T-cell (primary cell): Measurements from ENCODE around the gene PABPN1L. TPM values are rescaled to one million over a fixed set of nuclear protein-coding genes. Genes with fewer than 3 reads are reported as not detected.
A peak's percentile ranks its signal among the peaks of the same experiment; 100 is the strongest.

Source experiments
- ATAC-seq, 4 experiments: fragments of 200-7000 bp in 3 of 4; fragments of 150-1000 bp in 1 of 4; cut with Tn5 transposase; replicated peaks in 1 of 4; 1 replicate in 3 of 4; 2 replicates in 1 of 4; pipeline ENCODE4 v1.10.0; 2021; ENCODE audit warnings: moderate library complexity in 3 of 4, mild to moderate bottlenecking in 2 of 4, moderate number of reproducible peaks in 1 of 4
- CTCF ChIA-PET, 2 donors: fragments of 300-600 bp; sonication (Branson Sonifier 250); formaldehyde crosslinking; loops; one replicate each; lab custom pipeline; 2022; ENCODE audit warnings: antibody characterized with exemption in 2 of 2; lab: Charles Lee
- POLR2A ChIA-PET, 2 donors: fragments of 300-600 bp; sonication (Branson Sonifier 250); formaldehyde crosslinking; loops; one replicate each; lab custom pipeline; 2022; ENCODE audit warnings: antibody characterized with exemption in 2 of 2; lab: Charles Lee
- DNase-seq, 35 experiments: peaks; one replicate each; pipeline versions ENCODE4 v3.0.0 to v3.0.0-alpha.2; 2013 to 2023
- H3K27ac ChIP-seq: one replicate; pipeline ENCODE4 v1.5.1; 2013; ENCODE audit warnings: low read length
- H3K27me3 ChIP-seq, 2 experiments: replicated peaks in 1 of 2; 1 replicate in 1 of 2; 2 replicates in 1 of 2; pipeline versions ENCODE4 v1.6.1 to v1.7.0; 2013; ENCODE audit warnings: low read length in 1 of 2, mixed read lengths in 1 of 2; ENCODE audit not compliant: control insufficient read depth in 2 of 2, insufficient read depth in 2 of 2; ENCODE audit errors: extremely low read depth in 1 of 2
- H3K36me3 ChIP-seq, 2 donors: 1 replicate in 1 of 2; 2 replicates in 1 of 2; pipeline versions ENCODE4 v1.6.1 to v1.7.0; 2013; ENCODE audit warnings: low read length in 1 of 2; ENCODE audit not compliant: control insufficient read depth in 2 of 2, insufficient read depth in 1 of 2; ENCODE audit errors: extremely low read depth in 1 of 2
- H3K4me1 ChIP-seq, 2 experiments: 1 replicate in 1 of 2; 2 replicates in 1 of 2; pipeline versions ENCODE4 v1.6.1 to v1.7.0; 2013; ENCODE audit warnings: low read length in 2 of 2, mixed read lengths in 1 of 2; ENCODE audit not compliant: insufficient read depth in 2 of 2, control insufficient read depth in 1 of 2; ENCODE audit errors: extremely low read depth in 1 of 2
- H3K4me3 ChIP-seq, 2 donors: 1 replicate in 1 of 2; 2 replicates in 1 of 2; pipeline versions ENCODE4 v1.5.1 to v1.7.0; 2013; ENCODE audit warnings: mild to moderate bottlenecking in 2 of 2, low read length in 1 of 2, moderate library complexity in 1 of 2; ENCODE audit not compliant: control insufficient read depth in 1 of 2; ENCODE audit errors: extremely low read depth in 1 of 2
- H3K9me3 ChIP-seq: 2 replicates; pipeline ENCODE4 v1.7.0; 2013
- H3K27ac Mint-ChIP-seq, 2 donors: one replicate each; pipeline ENCODE4 v1.8.0; 2020 to 2021; ENCODE audit warnings: mild to moderate bottlenecking in 2 of 2, mixed read lengths in 2 of 2
- H3K27me3 Mint-ChIP-seq, 2 donors: one replicate each; pipeline ENCODE4 v1.8.0; 2021 to 2022; ENCODE audit warnings: mixed read lengths in 2 of 2
- H3K36me3 Mint-ChIP-seq: one replicate; pipeline ENCODE4 v1.8.0; 2021; ENCODE audit warnings: mixed read lengths
- H3K4me1 Mint-ChIP-seq, 3 donors: one replicate each; pipeline ENCODE4 v1.8.0; 2020 to 2022; ENCODE audit warnings: mixed read lengths in 3 of 3, mild to moderate bottlenecking in 1 of 3
- H3K4me3 Mint-ChIP-seq, 3 donors: one replicate each; pipeline ENCODE4 v1.8.0; 2020 to 2022; ENCODE audit warnings: mild to moderate bottlenecking in 3 of 3, mixed read lengths in 3 of 3, moderate library complexity in 3 of 3
- H3K9me3 Mint-ChIP-seq, 3 donors: one replicate each; pipeline ENCODE4 v1.8.0; 2020 to 2022; ENCODE audit warnings: mixed read lengths in 3 of 3
- WGBS: methylation state at CpG from one replicate; pipeline ENCODE4 v1.1.5; 2013; ENCODE audit warnings: missing lambda C conversion rate; ENCODE audit not compliant: insufficient coverage; 5-methylcytosine and 5-hydroxymethylcytosine counted together
- total RNA-seq, 35 experiments: library from RNA in 6 of 35; stranded (reverse) in 6 of 35; fragments of 120-200 nt in 1 of 35; gene quantifications; one replicate each; pipeline versions ENCODE4 v1.2.1 to v1.2.4 and lab custom pipeline; 2013 to 2026

Gene PABPN1L
- total RNA-seq, 5 donors from 2014 or later (not counting 1 experiment from before 2014, with no cell fraction given) = not detected

DNA sequence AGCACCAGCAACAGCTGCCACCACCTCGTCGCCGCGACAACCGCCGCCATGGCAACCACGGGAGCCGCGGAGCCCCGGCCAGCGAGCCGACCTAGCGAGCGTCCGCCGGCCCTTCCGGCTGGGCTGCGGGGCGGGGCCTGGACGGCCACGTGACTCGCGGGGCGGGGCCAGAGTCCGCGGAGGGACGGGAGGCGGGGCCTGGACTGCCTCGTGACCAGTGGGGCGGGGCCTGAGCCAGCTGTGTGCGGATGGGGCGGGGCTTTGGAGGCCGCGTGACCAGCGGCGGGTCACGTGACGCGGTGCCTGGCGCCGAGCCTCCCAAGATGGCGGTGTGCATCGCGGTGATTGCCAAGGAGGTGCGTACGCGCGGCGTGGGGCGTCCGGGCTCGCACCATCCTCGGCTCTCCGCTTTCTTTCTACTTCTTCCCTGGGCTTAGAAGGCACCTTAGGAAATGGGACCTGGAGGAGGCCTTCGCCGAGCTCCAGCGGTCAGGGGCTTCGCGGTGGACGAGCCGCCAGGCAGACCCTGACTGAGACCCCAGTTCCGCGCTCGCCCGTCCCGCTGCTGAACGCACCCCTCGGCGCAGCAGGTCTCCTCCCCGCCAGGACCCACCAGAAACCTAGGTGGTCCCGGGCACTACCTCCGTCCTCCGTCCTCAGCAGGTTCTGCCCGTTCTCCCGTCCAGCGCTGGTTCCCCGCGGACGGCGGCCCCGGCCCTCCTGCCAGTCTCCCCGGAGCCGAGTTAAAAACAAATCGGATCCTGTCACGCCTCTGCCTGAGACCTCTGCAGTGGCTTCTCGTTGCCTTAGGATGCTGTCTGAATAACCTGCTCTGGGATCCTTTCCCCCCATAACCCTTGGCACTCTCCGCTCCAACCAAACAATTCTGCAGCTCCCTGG, 9.4 kb downstream of the PABPN1L start, which contains the start of the genes GALNS and TRAPPC2L:
Gene GALNS (minus strand): TSS at position 120 of the 900 bp plus-strand sequence. CDS start 70 bp downstream, at position 50.
Gene TRAPPC2L (plus strand): TSS at position 300 of the 900 bp plus-strand sequence. CDS start 24 bp downstream, at position 324.
- Mint-ChIP-seq H3K36me3 (peaks cover 8% of the 10 kb centered on the region), H3K9me3 (no peaks in the 10 kb centered on the region), H3K27me3 (no peaks in the 10 kb centered on the region), H3K27ac (peak within 1 kb of the TSS; percentile 90 to 97), H3K4me3 (peak within 1 kb of the TSS; percentile 95 to 97 (median 97)), H3K4me1 (peaks cover 36 to 39% (median 37%) of the 10 kb centered on the region in 3 donors)
- Histone ChIP-seq H3K4me1 (peaks cover 12 to 38% of the 10 kb centered on the region in 2 experiments), H3K27me3 (no peaks in the 10 kb centered on the region), H3K4me3 (peak within 1 kb of the TSS; percentile 98 to 100), H3K36me3 (peaks cover 4 to 36% of the 10 kb centered on the region in 2 donors), H3K27ac (peak within 1 kb of the TSS; percentile 68), H3K9me3 (no peaks in the 10 kb centered on the region)
- ATAC-seq (peak; percentile 89 to 94 (median 92)), DNase-seq (peak; percentile 93 to 99 (median 97))
- WGBS = 1% methylated on average over 84 of the region's 87 CpGs
- POLR2A ChIA-PET = interaction anchor here in 1 of 2 donors (1.0 kb wide), 1 partner anchor 47 kb away, joined by 3 read pairs; no protein-coding TSS in a partner anchor
- CTCF ChIA-PET = interaction anchor here in 1 of 2 donors (0.6 to 1.3 kb wide), 4 partner anchors 13 to 357 kb away, joined by 3 to 6 read pairs (median 4); no protein-coding TSS in a partner anchor

DNA sequence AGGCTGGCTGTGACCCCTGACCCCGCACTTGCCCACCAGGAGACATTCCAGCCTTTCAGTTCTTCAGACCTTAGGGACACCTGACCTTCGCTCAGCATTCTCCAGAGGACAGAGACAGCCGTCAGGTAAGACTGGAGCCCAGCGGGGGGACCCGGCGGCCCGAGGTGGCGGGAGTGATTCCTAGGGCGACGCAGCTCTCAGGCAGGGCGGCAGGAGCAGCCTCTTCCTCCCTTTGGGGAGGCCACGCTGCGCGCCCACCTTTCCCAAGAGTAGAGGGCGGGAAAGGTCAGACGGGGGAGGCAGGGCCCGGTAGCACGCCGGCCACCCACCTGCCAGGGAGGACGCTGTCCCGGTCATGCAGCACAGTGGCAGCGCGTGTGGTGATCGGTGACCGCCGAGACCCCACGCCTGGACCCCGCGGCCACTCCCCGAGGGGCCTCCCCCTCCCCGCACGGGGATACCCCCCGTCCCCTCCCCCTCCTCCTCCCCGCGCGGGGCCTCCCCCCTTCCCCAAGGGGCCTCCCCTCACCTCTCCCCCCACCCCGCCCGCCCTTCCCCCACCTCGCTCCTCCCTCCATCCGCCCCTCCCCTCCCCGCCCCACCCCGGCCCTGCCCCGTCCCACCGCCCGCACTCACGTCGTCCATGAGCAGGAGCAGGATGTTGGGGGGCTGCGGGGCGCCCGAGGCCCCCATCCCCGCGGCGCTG, 10.2 kb downstream of the PABPN1L start:
- no peaks in the 10 kb centered on the region for H3K9me3 Mint-ChIP-seq
- H3K9me3 ChIP-seq = no peaks in the 10 kb centered on the region
- H3K27me3 Mint-ChIP-seq = no peaks in the 10 kb centered on the region
- ChIA-PET POLR2A (no interaction called here), CTCF (no interaction called here)
- peak; percentile 43 to 58 (median 50) for ATAC-seq
- peak overlapping the region in 1 of 2 donors; percentile 36 for H3K4me3 ChIP-seq
- peaks cover 8% of the 10 kb centered on the region for H3K36me3 Mint-ChIP-seq
- H3K27ac Mint-ChIP-seq = peak overlapping the region; percentile 44 to 67
- peaks cover 12 to 38% of the 10 kb centered on the region in 2 experiments for H3K4me1 ChIP-seq
- DNase-seq = peak in 13 of 35 experiments; percentile 5 to 36 (median 10)
- peaks cover 36 to 39% (median 38%) of the 10 kb centered on the region in 3 donors for H3K4me1 Mint-ChIP-seq
- peak overlapping the region; percentile 47 for H3K27ac ChIP-seq
- peaks cover 2 to 28% of the 10 kb centered on the region in 2 donors for H3K36me3 ChIP-seq
- whole genome bisulfite sequencing = 48% methylated on average over 20 of the region's 53 CpGs
- H3K27me3 ChIP-seq = no peaks in the 10 kb centered on the region
- H3K4me3 Mint-ChIP-seq = peak overlapping the region; percentile 71 to 97 (median 95)

DNA sequence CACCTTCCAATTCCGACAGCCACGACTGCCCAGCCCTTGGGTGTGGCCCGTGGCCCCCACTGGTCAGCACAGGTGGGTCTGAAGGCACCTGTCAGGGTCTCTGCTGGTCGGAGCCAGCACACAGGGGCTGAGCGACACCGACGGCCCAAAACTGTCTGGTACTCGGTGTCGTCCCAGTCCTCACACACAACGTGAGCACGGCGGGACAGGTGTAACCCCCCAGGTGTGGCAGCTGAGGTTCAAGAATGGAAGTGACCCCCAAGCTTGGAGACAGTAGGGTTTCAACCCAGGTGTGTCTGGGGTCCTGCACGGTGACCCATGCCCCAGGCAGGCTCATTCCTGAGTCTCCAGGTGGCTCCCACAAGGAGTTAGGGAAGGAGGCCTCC, 10.7 kb downstream of the PABPN1L start:
- peak in 1 of 35 experiments; percentile 23 for DNase-seq
- 96% methylated on average over 13 of the region's 13 CpGs for WGBS
- Histone ChIP-seq H3K27ac (peak overlapping the region; percentile 47), H3K36me3 (peaks cover 0 to 23% of the 10 kb centered on the region in 2 donors), H3K9me3 (no peaks in the 10 kb centered on the region), H3K4me1 (peaks cover 12 to 38% of the 10 kb centered on the region in 2 experiments), H3K27me3 (no peaks in the 10 kb centered on the region), H3K4me3 (no peak overlapping the region)
- Mint-ChIP-seq H3K4me1 (peaks cover 36 to 39% (median 38%) of the 10 kb centered on the region in 3 donors), H3K4me3 (peak overlapping the region; percentile 71 to 97 (median 76)), H3K27ac (peak overlapping the region; percentile 66 to 67), H3K9me3 (no peaks in the 10 kb centered on the region), H3K27me3 (no peaks in the 10 kb centered on the region), H3K36me3 (peaks cover 4% of the 10 kb centered on the region)
- ChIA-PET POLR2A (no interaction called here), CTCF (no interaction called here)
- ATAC-seq = no peak

DNA sequence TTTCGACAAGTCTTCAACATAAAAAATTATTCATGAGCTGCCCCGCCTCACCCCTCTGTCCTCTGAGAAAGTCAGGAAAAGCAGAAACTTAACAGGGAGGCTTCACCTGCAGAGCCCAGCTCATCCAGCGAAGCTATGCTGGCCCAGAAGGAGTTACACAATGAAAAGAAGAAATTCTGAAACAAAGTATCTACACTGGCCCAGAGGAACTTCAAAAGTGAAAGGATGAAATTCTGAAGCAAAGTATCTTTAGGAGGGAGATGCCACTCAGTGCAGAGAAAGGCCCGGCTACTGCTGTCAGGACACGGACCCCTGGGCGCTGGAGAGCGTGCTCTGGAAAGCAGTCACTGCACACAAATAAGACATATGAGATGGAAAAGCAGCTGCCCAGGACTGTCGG, 11.3 kb downstream of the PABPN1L start:
- WGBS = 93% methylated on average over 3 of the region's 8 CpGs

GRCh38 chr16:88854306-88855111, 12.0 kb downstream of the PABPN1L start:
- Histone ChIP-seq H3K4me3 (no peak overlapping the region), H3K9me3 (no peaks in the 10 kb centered on the region), H3K27ac (no peak overlapping the region), H3K27me3 (no peaks in the 10 kb centered on the region), H3K36me3 (peaks cover 0 to 10% of the 10 kb centered on the region in 2 donors), H3K4me1 (peaks cover 12 to 38% of the 10 kb centered on the region in 2 experiments)
- ChIA-PET CTCF (no interaction called here), POLR2A (no interaction called here)
- H3K27ac Mint-ChIP-seq = peak overlapping the region; percentile 66 to 82
- H3K4me1 Mint-ChIP-seq = peaks cover 36 to 39% (median 36%) of the 10 kb centered on the region in 3 donors
- peak overlapping the region; percentile 23 to 97 (median 81) for H3K4me3 Mint-ChIP-seq
- no peaks in the 10 kb centered on the region for H3K9me3 Mint-ChIP-seq
- DNase-seq = peak in 24 of 35 experiments; percentile 4 to 52 (median 21)
- H3K27me3 Mint-ChIP-seq = no peaks in the 10 kb centered on the region
- ATAC-seq = no peak
- WGBS = 59% methylated on average over 14 of the region's 20 CpGs
- H3K36me3 Mint-ChIP-seq = no peaks in the 10 kb centered on the region

More for the DNA sequence above, 11.3 kb downstream of the PABPN1L start:
- Histone ChIP-seq H3K27me3 (no peaks in the 10 kb centered on the region), H3K27ac (peak overlapping the region; percentile 12), H3K4me1 (peaks cover 12 to 38% of the 10 kb centered on the region in 2 experiments), H3K9me3 (no peaks in the 10 kb centered on the region), H3K4me3 (no peak overlapping the region), H3K36me3 (peaks cover 0 to 17% of the 10 kb centered on the region in 2 donors)
- ATAC-seq (no peak), DNase-seq (no peak)
- peaks cover 3% of the 10 kb centered on the region for H3K36me3 Mint-ChIP-seq
- H3K4me3 Mint-ChIP-seq = peak overlapping the region; percentile 56 to 97 (median 81)
- H3K9me3 Mint-ChIP-seq = no peaks in the 10 kb centered on the region
- POLR2A ChIA-PET = no interaction called here
- peak overlapping the region; percentile 66 to 82 for H3K27ac Mint-ChIP-seq
- H3K27me3 Mint-ChIP-seq = no peaks in the 10 kb centered on the region
- H3K4me1 Mint-ChIP-seq = peaks cover 36 to 39% (median 38%) of the 10 kb centered on the region in 3 donors
- CTCF ChIA-PET = no interaction called here
